H9 (cell line): ENCODE data around the gene ZNF469. TPM values are rescaled to one million over a fixed set of nuclear protein-coding genes. Genes with fewer than 3 reads are reported as not detected.

Experiments
- DNase-seq: peaks from one replicate; pipeline ENCODE4 v3.0.0-alpha.2; 2017
- H2AFZ ChIP-seq: one replicate; pipeline ENCODE4 v1.6.1; 2013; ENCODE audit warnings: mild to moderate bottlenecking, low read length, control low read depth, moderate library complexity
- H2AK5ac ChIP-seq: 2 replicates; pipeline ENCODE4 v1.6.1; 2013; ENCODE audit warnings: low read length, control low read depth, mixed read lengths; ENCODE audit not compliant: insufficient read length
- H2BK120ac ChIP-seq: one replicate; pipeline ENCODE4 v1.6.1; 2013; ENCODE audit warnings: low read depth, mild to moderate bottlenecking, low read length, control low read depth, inconsistent platforms; ENCODE audit not compliant: poor library complexity, severe bottlenecking
- H2BK12ac ChIP-seq: 2 replicates; pipeline ENCODE4 v1.6.1; 2013; ENCODE audit warnings: low read length, control low read depth, mixed read lengths, low read depth; ENCODE audit not compliant: insufficient read length
- H2BK15ac ChIP-seq: 2 replicates; pipeline ENCODE4 v1.6.1; 2013; ENCODE audit warnings: low read depth, low read length, control low read depth
- H2BK20ac ChIP-seq: one replicate; pipeline ENCODE4 v1.6.1; 2013; ENCODE audit warnings: low read depth, mild to moderate bottlenecking, low read length, control low read depth, inconsistent platforms; ENCODE audit not compliant: poor library complexity, severe bottlenecking
- H2BK5ac ChIP-seq: 2 replicates; pipeline ENCODE4 v1.6.1; 2013; ENCODE audit warnings: low read length, control low read depth, mixed read lengths; ENCODE audit not compliant: insufficient read length
- H3K14ac ChIP-seq: 2 replicates; pipeline ENCODE4 v1.6.1; 2013; ENCODE audit warnings: low read length, control low read depth; ENCODE audit not compliant: insufficient read depth
- H3K18ac ChIP-seq: 2 replicates; pipeline ENCODE4 v1.6.1; 2013; ENCODE audit warnings: low read depth, mild to moderate bottlenecking, mixed read lengths, low read length, control low read depth; ENCODE audit not compliant: insufficient read length
- H3K23ac ChIP-seq: 2 replicates; pipeline ENCODE4 v1.6.1; 2013; ENCODE audit warnings: low read length, control low read depth, mixed read lengths, low read depth; ENCODE audit not compliant: insufficient read length
- H3K23me2 ChIP-seq: 2 replicates; pipeline ENCODE4 v1.6.1; 2013; ENCODE audit warnings: low read depth, mild to moderate bottlenecking, mixed read lengths, low read length, control low read depth; ENCODE audit not compliant: insufficient read length, poor library complexity, severe bottlenecking
- H3K27ac ChIP-seq: 2 replicates; pipeline ENCODE4 v1.5.1; 2013; ENCODE audit warnings: low read length, control low read depth, mixed read lengths, low read depth; ENCODE audit not compliant: insufficient read length
- H3K27me3 ChIP-seq: 2 replicates; pipeline ENCODE4 v1.6.1; 2013; ENCODE audit warnings: low read length, control low read depth, inconsistent platforms; ENCODE audit not compliant: insufficient read depth
- H3K4ac ChIP-seq: 2 replicates; pipeline ENCODE4 v1.6.1; 2013; ENCODE audit warnings: low read depth, mild to moderate bottlenecking, control low read depth, inconsistent platforms, low read length, moderate library complexity
- H3K4me1 ChIP-seq: 2 replicates; pipeline ENCODE4 v1.6.1; 2013; ENCODE audit warnings: low read length, control low read depth, inconsistent platforms; ENCODE audit not compliant: insufficient read depth
- H3K4me2 ChIP-seq: 2 replicates; pipeline ENCODE4 v1.6.1; 2013; ENCODE audit warnings: low read length, control low read depth, mixed read lengths; ENCODE audit not compliant: insufficient read length, insufficient read depth
- H3K56ac ChIP-seq: 2 replicates; pipeline ENCODE4 v1.6.1; 2013; ENCODE audit warnings: low read depth, mild to moderate bottlenecking, mixed read lengths, low read length, control low read depth; ENCODE audit not compliant: insufficient read length
- H3K79me1 ChIP-seq: 2 replicates; pipeline ENCODE4 v1.6.1; 2013; ENCODE audit warnings: low read depth, mild to moderate bottlenecking, moderate library complexity, low read length, control low read depth, inconsistent platforms; ENCODE audit not compliant: insufficient read depth, poor library complexity, severe bottlenecking
- H3K79me2 ChIP-seq: 2 replicates; pipeline ENCODE4 v1.6.1; 2013; ENCODE audit warnings: low read length, control low read depth, inconsistent platforms; ENCODE audit not compliant: insufficient read depth
- H3K9ac ChIP-seq: 2 replicates; pipeline ENCODE4 v1.6.1; 2013; ENCODE audit warnings: low read length, control low read depth, mixed read lengths; ENCODE audit not compliant: insufficient read length; ENCODE audit errors: extremely low read depth
- H3K9me3 ChIP-seq: one replicate; pipeline ENCODE4 v1.6.1; 2013; ENCODE audit warnings: low read depth, low read length, inconsistent platforms; ENCODE audit not compliant: control insufficient read depth
- H3T11ph ChIP-seq: one replicate; pipeline ENCODE4 v1.6.1; 2013; ENCODE audit warnings: mild to moderate bottlenecking, low read length, control low read depth, inconsistent platforms
- H4K20me1 ChIP-seq: one replicate; pipeline ENCODE4 v1.6.1; 2013; ENCODE audit not compliant: control insufficient read depth, insufficient read length, insufficient read depth
- H4K5ac ChIP-seq: 2 replicates; pipeline ENCODE4 v1.6.1; 2013; ENCODE audit warnings: low read depth, mild to moderate bottlenecking, mixed read lengths, low read length, control low read depth; ENCODE audit not compliant: insufficient read length
- H4K8ac ChIP-seq: replicated peaks from 2 replicates; pipeline ENCODE4 v1.6.1; 2013; ENCODE audit warnings: low read length, control low read depth, mixed read lengths, low read depth; ENCODE audit not compliant: insufficient read length
- H4K91ac ChIP-seq: 2 replicates; pipeline ENCODE4 v1.6.1; 2013; ENCODE audit warnings: low read depth, mild to moderate bottlenecking, moderate library complexity, mixed read lengths, low read length, control low read depth; ENCODE audit not compliant: insufficient read length
- H3K27ac Mint-ChIP-seq, 3 experiments: 2 replicates in 2 of 3; 3 replicates in 1 of 3; pipeline ENCODE4 v1.8.0; 2020 to 2021; ENCODE audit warnings: mixed read lengths in 3 of 3, mild to moderate bottlenecking in 1 of 3, moderate library complexity in 1 of 3
- H3K27me3 Mint-ChIP-seq: 2 replicates; pipeline ENCODE4 v1.8.0; 2021; ENCODE audit warnings: low read depth, mild to moderate bottlenecking, moderate library complexity, mixed read lengths
- H3K36me3 Mint-ChIP-seq, 3 experiments: 2 replicates in 2 of 3; 3 replicates in 1 of 3; pipeline ENCODE4 v1.8.0; 2020 to 2021; ENCODE audit warnings: low read depth in 3 of 3, mixed read lengths in 3 of 3; ENCODE audit not compliant: insufficient read depth in 1 of 3
- H3K4me1 Mint-ChIP-seq, 2 experiments: 2 replicates each; pipeline ENCODE4 v1.8.0; 2020; ENCODE audit warnings: mixed read lengths in 2 of 2
- H3K4me3 Mint-ChIP-seq, 2 experiments: 2 replicates in 1 of 2; 3 replicates in 1 of 2; pipeline ENCODE4 v1.8.0; 2020 to 2021; ENCODE audit warnings: mild to moderate bottlenecking in 2 of 2, mixed read lengths in 2 of 2, moderate library complexity in 1 of 2
- H3K9me3 Mint-ChIP-seq, 2 experiments: 2 replicates in 1 of 2; 3 replicates in 1 of 2; pipeline ENCODE4 v1.8.0; 2020; ENCODE audit warnings: mild to moderate bottlenecking in 2 of 2, mixed read lengths in 2 of 2, moderate library complexity in 1 of 2
- CTCF ChIP-seq: fragments of 200-600 bp; sonication (generic); conservative IDR thresholded peaks from 3 replicates; pipeline ENCODE4 v1.8.0; 2021; ENCODE audit warnings: antibody characterized with exemption, mild to moderate bottlenecking
- WGBS: extraction: QIAGEN DNeasy Blood & Tissue Kit; methylation state at CpG from one replicate; pipeline ENCODE4 v1.1.7; 2013; ENCODE audit warnings: missing lambda C conversion rate, low lambda C conversion rate, mixed read lengths; ENCODE audit not compliant: insufficient read length; ENCODE audit errors: extremely low coverage; 5-methylcytosine and 5-hydroxymethylcytosine counted together
- total RNA-seq: library from RNA; stranded (reverse); gene quantifications from 2 replicates; pipeline ENCODE4 v1.2.1, GENCODE V29; 2021

Gene ZNF469
- total RNA-seq, 1 experiment from 2014 or later = 4.4 TPM

GRCh38 chr16:88391144-88391850 lies 8.5 kb downstream of the ZNF469 start:
- H3K18ac ChIP-seq = no peak overlapping the region
- no peak overlapping the region for H2AK5ac ChIP-seq
- no peak overlapping the region for H3K4me2 ChIP-seq
- no peak overlapping the region for H2BK120ac ChIP-seq
- no peak overlapping the region for H2BK15ac ChIP-seq
- H3K9me3 Mint-ChIP-seq = no peaks in the 10 kb centered on the region; a peak in 1 of 5 replicates
- H3K79me2 ChIP-seq = no peaks in the 10 kb centered on the region
- no peak overlapping the region for H2BK20ac ChIP-seq
- no peak overlapping the region for H4K8ac ChIP-seq
- H3K79me1 ChIP-seq = no peaks in the 10 kb centered on the region
- H3K27ac ChIP-seq = no peak overlapping the region
- H3K27me3 ChIP-seq = no peaks in the 10 kb centered on the region
- H3K27ac Mint-ChIP-seq = no peak overlapping the region
- H3K4me1 ChIP-seq = no peaks in the 10 kb centered on the region
- no CpG with 5 or more reads among the region's 17 CpGs for WGBS
- H3K36me3 Mint-ChIP-seq = no peaks in the 10 kb centered on the region; a peak in 1 of 7 replicates
- no peaks in the 10 kb centered on the region for H3K9me3 ChIP-seq
- H3K4me1 Mint-ChIP-seq = no peaks in the 10 kb centered on the region
- H4K5ac ChIP-seq = no peak overlapping the region
- H3K4me3 Mint-ChIP-seq = no peak overlapping the region
- no peaks in the 10 kb centered on the region for H4K20me1 ChIP-seq
- no peak overlapping the region for H3K23ac ChIP-seq
- H3K14ac ChIP-seq = no peak overlapping the region; the same call in 1 of the 2 replicates
- H3K56ac ChIP-seq = no peak overlapping the region
- H2BK12ac ChIP-seq = no peak overlapping the region
- no peak overlapping the region for H2AFZ ChIP-seq
- H3K4ac ChIP-seq = no peak overlapping the region
- H3K27me3 Mint-ChIP-seq = peaks cover 26% of the 10 kb centered on the region
- H3K9ac ChIP-seq = no peak overlapping the region
- no peak for TF ChIP-seq CTCF
- H3T11ph ChIP-seq = no peak overlapping the region
- no peak overlapping the region for H4K91ac ChIP-seq
- H2BK5ac ChIP-seq = no peak overlapping the region
- DNase-seq = no peak
- peaks cover 3% of the 10 kb centered on the region for H3K23me2 ChIP-seq
